ENCODE results near the gene CAMTA1.

- no peak for TF ChIP-seq CTCF (IDR thresholded peaks at IDR 0.05)
- no peak for TF ChIP-seq POLR2AphosphoS5 (IDR thresholded peaks at IDR 0.05)
Measured at GRCh38 chr1:7695497-7696117, 910.4 kb downstream of the CAMTA1 start.

Data from prostate gland (tissue), 2 donors.